CD4-positive, alpha-beta T cell treated with Interleukin-10 for 1 hour (primary cell): ENCODE data around the gene MRTO4.
"Not testable (repeated sequence)": the region's sequence is repeated elsewhere in the genome, so short reads cannot be mapped to it uniquely, and the experiment has no call there.

Experiments
- DNase-seq: peaks from one replicate; pipeline ENCODE4 v3.0.0-alpha.2; 2020

Gene MRTO4

GRCh38 chr1:19251305-19252196 lies at the start of gene MRTO4, which contains the start of gene EMC1:
TSS of gene MRTO4 (plus strand) at chr1:19251805. CDS start at chr1:19251836, 31 bp downstream.
TSS of gene EMC1 (minus strand) at chr1:19251524. CDS start at chr1:19251509, 15 bp downstream.
- peak; percentile 88 for DNase-seq

- peak; percentile 15 for DNase-seq
Observed at GRCh38 chr1:19202396-19202795, 49.2 kb upstream of the MRTO4 start.

GRCh38 chr1:19203440-19203839 lies 48.2 kb upstream of the MRTO4 start:
- DNase-seq = no peak

GRCh38 chr1:19204446-19205266 lies 46.9 kb upstream of the MRTO4 start:
- DNase-seq = no peak

- DNase-seq = no peak
Observed at GRCh38 chr1:19205403-19205802, 46.2 kb upstream of the MRTO4 start.

- DNase-seq = no peak
Observed at GRCh38 chr1:19205845-19206244, 45.8 kb upstream of the MRTO4 start.

GRCh38 chr1:19206947-19207346 lies 44.7 kb upstream of the MRTO4 start:
- no peak for DNase-seq

GRCh38 chr1:19208710-19209438 lies 42.7 kb upstream of the MRTO4 start:
- peak; percentile 14 for DNase-seq

- peak; percentile 54 for DNase-seq
Observed at GRCh38 chr1:19209439-19209989, 42.1 kb upstream of the MRTO4 start.

- DNase-seq = peak; percentile 97
Observed at GRCh38 chr1:19209990-19210771, 41.4 kb upstream of the MRTO4 start, which contains the start of gene UBR4. TSS of gene UBR4 (minus strand) at chr1:19210266. CDS start at chr1:19210248, 18 bp downstream.

GRCh38 chr1:19210772-19211549 lies 40.6 kb upstream of the MRTO4 start:
- DNase-seq = no peak

GRCh38 chr1:19212167-19212566 lies 39.4 kb upstream of the MRTO4 start:
- DNase-seq = no peak

GRCh38 chr1:19213580-19213979 lies 38.0 kb upstream of the MRTO4 start:
- DNase-seq = no peak

- not testable (repeated sequence) for DNase-seq
Observed at GRCh38 chr1:19216585-19216984, 35.0 kb upstream of the MRTO4 start.

- no peak for DNase-seq
Observed at GRCh38 chr1:19219451-19219850, 32.2 kb upstream of the MRTO4 start.

GRCh38 chr1:19220080-19220846 lies 31.3 kb upstream of the MRTO4 start:
- DNase-seq = no peak

GRCh38 chr1:19220991-19221390 lies 30.6 kb upstream of the MRTO4 start:
- no peak for DNase-seq

- no peak for DNase-seq
Observed at GRCh38 chr1:19222573-19222972, 29.0 kb upstream of the MRTO4 start.

- DNase-seq = no peak
Observed at GRCh38 chr1:19222979-19223824, 28.4 kb upstream of the MRTO4 start.
